AG04450 (cell line): Measurements from ENCODE around the gene TMEFF1. TPM values are rescaled to one million over a fixed set of nuclear protein-coding genes. Genes with fewer than 3 reads are reported as not detected.

ENCODE experiments used
- CTCF ChIA-PET: fragments of 300-600, 350-600 bp; formaldehyde crosslinking; extraction: SDS; loops from one replicate; lab custom pipeline; 2022; ENCODE audit warnings: antibody characterized with exemption, inconsistent platforms; lab: Charles Lee
- POLR2A ChIA-PET: fragments of 350-600 bp; formaldehyde crosslinking; extraction: SDS; loops from one replicate; lab custom pipeline; 2021; ENCODE audit warnings: antibody characterized with exemption, inconsistent platforms; lab: Yijun Ruan, JAX
- DNase-seq: peaks from one replicate; pipeline ENCODE4 v3.0.0-alpha.2; 2011; ENCODE audit warnings: low read depth, low spot score
- H3K27ac ChIP-seq: one replicate; pipeline ENCODE4 v1.5.1; 2012; ENCODE audit warnings: low read depth, low read length, control low read depth
- H3K27me3 ChIP-seq: one replicate; pipeline ENCODE4 v1.6.0; 2012; ENCODE audit warnings: low read length; ENCODE audit not compliant: control insufficient read depth, insufficient read depth
- H3K4me3 ChIP-seq: 2 replicates; pipeline ENCODE4 v1.5.1; 2011; ENCODE audit warnings: mild to moderate bottlenecking, low read depth, low read length, control low read depth
- H3K9me3 ChIP-seq: 2 replicates; pipeline ENCODE4 v1.5.1; 2012; ENCODE audit warnings: low read length; ENCODE audit not compliant: control insufficient read depth, insufficient read depth
- polyA plus RNA-seq: library from polyadenylated mRNA; depleted of rRNA; stranded (reverse); fragments of >200 nt; gene quantifications from 2 replicates; pipeline ENCODE4 v1.2.3, GENCODE V29; 2011
- TF ChIP-seq, protein P1 (sequence below): IDR thresholded peaks from 2 replicates; pipeline ENCODE4 v1.5.1; 2011; ENCODE audit warnings: low read depth, low read length, control low read depth, inconsistent platforms

Gene TMEFF1
- polyA plus RNA-seq, 1 experiment, result 0.45 TPM

- ChIA-PET POLR2A (no interaction called here), CTCF (no interaction called here)
- no peaks in the 10 kb centered on the region for H3K27me3 ChIP-seq
- no peaks in the 10 kb centered on the region for H3K9me3 ChIP-seq
- TF ChIP-seq, protein P1, sequence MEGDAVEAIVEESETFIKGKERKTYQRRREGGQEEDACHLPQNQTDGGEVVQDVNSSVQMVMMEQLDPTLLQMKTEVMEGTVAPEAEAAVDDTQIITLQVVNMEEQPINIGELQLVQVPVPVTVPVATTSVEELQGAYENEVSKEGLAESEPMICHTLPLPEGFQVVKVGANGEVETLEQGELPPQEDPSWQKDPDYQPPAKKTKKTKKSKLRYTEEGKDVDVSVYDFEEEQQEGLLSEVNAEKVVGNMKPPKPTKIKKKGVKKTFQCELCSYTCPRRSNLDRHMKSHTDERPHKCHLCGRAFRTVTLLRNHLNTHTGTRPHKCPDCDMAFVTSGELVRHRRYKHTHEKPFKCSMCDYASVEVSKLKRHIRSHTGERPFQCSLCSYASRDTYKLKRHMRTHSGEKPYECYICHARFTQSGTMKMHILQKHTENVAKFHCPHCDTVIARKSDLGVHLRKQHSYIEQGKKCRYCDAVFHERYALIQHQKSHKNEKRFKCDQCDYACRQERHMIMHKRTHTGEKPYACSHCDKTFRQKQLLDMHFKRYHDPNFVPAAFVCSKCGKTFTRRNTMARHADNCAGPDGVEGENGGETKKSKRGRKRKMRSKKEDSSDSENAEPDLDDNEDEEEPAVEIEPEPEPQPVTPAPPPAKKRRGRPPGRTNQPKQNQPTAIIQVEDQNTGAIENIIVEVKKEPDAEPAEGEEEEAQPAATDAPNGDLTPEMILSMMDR, result no peak
- H3K4me3 ChIP-seq, result no peak overlapping the region
- DNase-seq, result no peak
- no peak overlapping the region for H3K27ac ChIP-seq
These were observed 61.5 kb downstream of the TMEFF1 start for GRCh38 chr9:100534401-100534800.

- Histone ChIP-seq H3K4me3 (no peak overlapping the region), H3K27me3 (no peaks in the 10 kb centered on the region), H3K9me3 (peaks cover 5% of the 10 kb centered on the region; the same call in 1 of the 2 replicates), H3K27ac (no peak overlapping the region)
- no peak for DNase-seq
- TF ChIP-seq, protein P1, result no peak
- ChIA-PET CTCF (no interaction called here), POLR2A (no interaction called here)
These were observed 67.4 kb downstream of the TMEFF1 start for GRCh38 chr9:100540327-100540726.

DNA sequence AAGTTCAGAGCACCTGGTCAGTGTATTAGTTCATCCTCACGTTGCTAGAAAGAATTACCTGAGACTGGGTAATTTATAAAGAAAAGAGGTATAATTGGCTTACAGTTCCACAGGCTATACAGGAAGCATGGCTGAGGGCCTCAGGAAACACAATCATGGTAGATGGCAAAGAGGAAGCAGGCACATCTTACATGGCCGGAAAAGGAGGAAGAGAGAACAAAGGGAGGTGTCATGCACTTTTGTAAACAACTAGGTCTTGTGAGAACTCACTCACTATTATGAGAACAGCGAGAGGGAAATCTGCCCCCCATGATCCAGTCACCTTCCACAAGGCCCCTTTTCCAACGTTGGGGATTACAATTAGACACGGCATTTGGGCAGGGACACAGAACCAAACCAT, 76.1 kb downstream of the TMEFF1 start:
- POLR2A ChIA-PET, result no interaction called here
- TF ChIP-seq, protein P1, result no peak
- Histone ChIP-seq H3K4me3 (no peak overlapping the region), H3K27ac (no peak overlapping the region), H3K27me3 (no peaks in the 10 kb centered on the region), H3K9me3 (peaks cover 5% of the 10 kb centered on the region; the same call in 1 of the 2 replicates)
- CTCF ChIA-PET, result interaction anchor here (0.6 to 1.6 kb wide), 2 partner anchors 43 to 271 kb away, joined by 5 to 6 read pairs; no protein-coding TSS in a partner anchor
- no peak for DNase-seq

- H3K4me3 ChIP-seq, result no peak overlapping the region
- DNase-seq, result peak; percentile 45
- POLR2A ChIA-PET, result no interaction called here
- CTCF ChIA-PET, result interaction anchor here (0.6 kb wide), 1 partner anchor 49 kb away, joined by 4 read pairs; no protein-coding TSS in a partner anchor
- H3K27me3 ChIP-seq, result no peaks in the 10 kb centered on the region
- H3K27ac ChIP-seq, result no peak overlapping the region
- H3K9me3 ChIP-seq, result no peaks in the 10 kb centered on the region
- TF ChIP-seq, protein P1, result no peak
These were observed 82.0 kb downstream of the TMEFF1 start for GRCh38 chr9:100554935-100555401.

DNA sequence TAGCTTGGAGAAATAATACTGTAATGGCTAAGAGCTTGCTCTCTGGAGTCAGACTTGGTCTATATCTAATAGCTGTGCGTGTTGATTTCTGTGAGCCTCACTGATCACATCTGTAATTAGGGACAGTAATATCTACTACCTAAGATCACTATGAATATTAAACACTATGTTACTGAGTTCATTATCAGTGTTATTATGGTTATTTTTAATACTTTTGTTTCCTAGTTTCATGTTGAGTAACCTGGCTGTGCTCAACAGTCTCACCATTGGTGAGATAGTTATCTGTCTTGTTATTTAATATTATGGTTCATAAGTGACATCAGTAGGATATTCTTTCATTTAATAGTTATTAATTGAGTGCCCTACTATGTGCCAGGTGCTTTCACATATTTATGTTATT, 82.5 kb downstream of the TMEFF1 start:
- no peaks in the 10 kb centered on the region for H3K9me3 ChIP-seq
- no peaks in the 10 kb centered on the region for H3K27me3 ChIP-seq
- no peak overlapping the region for H3K4me3 ChIP-seq
- TF ChIP-seq, protein P1, result no peak
- ChIA-PET POLR2A (no interaction called here), CTCF (interaction anchor here (0.6 to 1.2 kb wide), 2 partner anchors 45 to 50 kb away, joined by 4 to 5 read pairs; no protein-coding TSS in a partner anchor)
- no peak for DNase-seq
- no peak overlapping the region for H3K27ac ChIP-seq
